Measurements from ENCODE around the gene ATP6V1E1.

- TF ChIP-seq MYC (IDR thresholded peaks at IDR 0.05; ENCODE audit: insufficient read depth, insufficient read length, insufficient replicate concordance, low read length, severe bottlenecking): no peak
- no peak for TF ChIP-seq CBX5 (IDR thresholded peaks at IDR 0.05; ENCODE audit: low read depth)
- TF ChIP-seq, protein P1, sequence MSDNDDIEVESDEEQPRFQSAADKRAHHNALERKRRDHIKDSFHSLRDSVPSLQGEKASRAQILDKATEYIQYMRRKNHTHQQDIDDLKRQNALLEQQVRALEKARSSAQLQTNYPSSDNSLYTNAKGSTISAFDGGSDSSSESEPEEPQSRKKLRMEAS (IDR thresholded peaks at IDR 0.05; ENCODE audit: low read depth, low read length): no peak
- TF ChIP-seq, protein P2, sequence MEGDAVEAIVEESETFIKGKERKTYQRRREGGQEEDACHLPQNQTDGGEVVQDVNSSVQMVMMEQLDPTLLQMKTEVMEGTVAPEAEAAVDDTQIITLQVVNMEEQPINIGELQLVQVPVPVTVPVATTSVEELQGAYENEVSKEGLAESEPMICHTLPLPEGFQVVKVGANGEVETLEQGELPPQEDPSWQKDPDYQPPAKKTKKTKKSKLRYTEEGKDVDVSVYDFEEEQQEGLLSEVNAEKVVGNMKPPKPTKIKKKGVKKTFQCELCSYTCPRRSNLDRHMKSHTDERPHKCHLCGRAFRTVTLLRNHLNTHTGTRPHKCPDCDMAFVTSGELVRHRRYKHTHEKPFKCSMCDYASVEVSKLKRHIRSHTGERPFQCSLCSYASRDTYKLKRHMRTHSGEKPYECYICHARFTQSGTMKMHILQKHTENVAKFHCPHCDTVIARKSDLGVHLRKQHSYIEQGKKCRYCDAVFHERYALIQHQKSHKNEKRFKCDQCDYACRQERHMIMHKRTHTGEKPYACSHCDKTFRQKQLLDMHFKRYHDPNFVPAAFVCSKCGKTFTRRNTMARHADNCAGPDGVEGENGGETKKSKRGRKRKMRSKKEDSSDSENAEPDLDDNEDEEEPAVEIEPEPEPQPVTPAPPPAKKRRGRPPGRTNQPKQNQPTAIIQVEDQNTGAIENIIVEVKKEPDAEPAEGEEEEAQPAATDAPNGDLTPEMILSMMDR (IDR thresholded peaks at IDR 0.05 in 2 of 3, conservative IDR thresholded peaks at IDR 0.05 in 1 of 3; ENCODE audit: control insufficient read depth in 2 of 3, extremely low read depth in 1 of 3, insufficient read depth in 1 of 3, low read depth in 3 of 3, low read length in 3 of 3): no peak
- no peak for TF ChIP-seq POLR2A (IDR thresholded peaks at IDR 0.05; ENCODE audit: low read depth, low read length)
- no peak for TF ChIP-seq EP300 (IDR thresholded peaks at IDR 0.05; ENCODE audit: borderline replicate concordance in 1 of 2, control insufficient read depth in 1 of 2, low read depth in 2 of 2, low read length in 2 of 2)
These were observed 49.0 kb downstream of the ATP6V1E1 start for GRCh38 chr22:17579535-17579981.

Data from GM12878 (cell line).